Gastroesophageal sphincter (tissue), 4 donors: Measurements from ENCODE around the gene ACKR3. TPM values are rescaled to one million over a fixed set of nuclear protein-coding genes. Genes with fewer than 3 reads are reported as not detected.

ENCODE experiments used
- ATAC-seq: fragments of 150-250 bp; one replicate; pipeline ENCODE4 v1.9.1; 2016; ENCODE audit warnings: mild to moderate bottlenecking, moderate library complexity
- H3K27ac ChIP-seq, 4 donors: fragments of 200-600 bp; sonication (generic) in 3 of 4; 1 replicate in 3 of 4; 2 replicates in 1 of 4; pipeline ENCODE4 v1.5.1; 2016 to 2019
- H3K27me3 ChIP-seq: fragments of 200-600 bp; sonication (generic); one replicate; pipeline ENCODE4 v1.5.1; 2019
- H3K36me3 ChIP-seq, 2 donors: fragments of 200-600 bp; sonication (generic); one replicate each; pipeline ENCODE4 v1.5.1; 2019; ENCODE audit warnings: control low read depth in 1 of 2
- H3K4me1 ChIP-seq, 3 donors: fragments of 200-600 bp; sonication (generic); 1 replicate in 2 of 3; 2 replicates in 1 of 3; pipeline ENCODE4 v1.5.1; 2016 to 2019; ENCODE audit warnings: control low read depth in 2 of 3
- H3K4me3 ChIP-seq, 2 donors: fragments of 200-600 bp; sonication (generic); one replicate each; pipeline ENCODE4 v1.5.1; 2019; ENCODE audit warnings: mild to moderate bottlenecking in 1 of 2, moderate library complexity in 1 of 2
- H3K9me3 ChIP-seq, 3 donors: fragments of 200-600 bp; sonication (generic); one replicate each; pipeline ENCODE4 v1.5.1; 2017 to 2019; ENCODE audit warnings: control low read depth in 2 of 3
- CTCF ChIP-seq, 4 experiments: fragments of 200-600 bp in 2 of 4; fragments of 450-650 bp in 2 of 4; sonication (generic) in 1 of 4; IDR thresholded peaks; one replicate each; pipeline ENCODE4 v1.5.1; 2017 to 2019; ENCODE audit warnings: antibody characterized with exemption in 4 of 4, mild to moderate bottlenecking in 2 of 4, moderate library complexity in 2 of 4
- EP300 ChIP-seq: sonication (generic); formaldehyde crosslinking; IDR thresholded peaks from one replicate; pipeline ENCODE4 v1.6.1; 2017; ENCODE audit warnings: antibody characterized with exemption, mild to moderate bottlenecking
- POLR2A ChIP-seq, 2 donors: fragments of 450-650 bp; IDR thresholded peaks; one replicate each; pipeline ENCODE4 v1.6.1; 2017; ENCODE audit warnings: antibody characterized with exemption in 2 of 2, mild to moderate bottlenecking in 2 of 2, moderate library complexity in 1 of 2
- POLR2AphosphoS5 ChIP-seq: sonication (generic); formaldehyde crosslinking; IDR thresholded peaks from one replicate; pipeline ENCODE4 v1.6.1; 2017; ENCODE audit warnings: antibody characterized with exemption
- WGBS, 2 donors: methylation state at CpG; one replicate each; pipeline ENCODE4 v1.1.5; 2018; ENCODE audit warnings: low coverage in 1 of 2; 5-methylcytosine and 5-hydroxymethylcytosine counted together
- total RNA-seq, 4 donors: library from RNA; depleted of rRNA; stranded (reverse); fragments of >200 nt; gene quantifications; one replicate each; pipeline ENCODE4 v1.1.0, GENCODE V29; 2016

The ACKR3 gene
- total RNA-seq, 4 donors from 2014 or later: 21.0 to 68.5 (median 42.5) TPM

- Histone ChIP-seq H3K27me3 (no peaks in the 10 kb centered on the region), H3K4me1 (peaks cover 0 to 52% (median 4%) of the 10 kb centered on the region in 3 donors), H3K36me3 (peaks cover 0 to 43% of the 10 kb centered on the region in 2 donors), H3K27ac (peak overlapping the region in 1 of 4 donors; percentile 90), H3K9me3 (no peaks in the 10 kb centered on the region), H3K4me3 (no peak overlapping the region)
- ATAC-seq: no peak
- 94 to 95% methylated on average over 13 to 15 of the region's 29 CpGs for WGBS, 2 donors
- no peak for TF ChIP-seq POLR2AphosphoS5
- no peak for TF ChIP-seq CTCF (IDR thresholded peaks at IDR 0.05)
- no peak for TF ChIP-seq EP300
- no peak for TF ChIP-seq POLR2A (IDR thresholded peaks at IDR 0.05)
These were observed 11.2 kb downstream of the ACKR3 start for GRCh38 chr2:236580746-236581355.

GRCh38 chr2:236581546-236581945 lies 11.9 kb downstream of the ACKR3 start:
- Histone ChIP-seq H3K27me3 (no peaks in the 10 kb centered on the region), H3K27ac (peak overlapping the region in 1 of 4 donors; percentile 5), H3K4me1 (peaks cover 0 to 45% (median 4%) of the 10 kb centered on the region in 3 donors), H3K36me3 (peaks cover 0 to 43% of the 10 kb centered on the region in 2 donors), H3K9me3 (no peaks in the 10 kb centered on the region), H3K4me3 (no peak overlapping the region)
- TF ChIP-seq CTCF (IDR thresholded peaks at IDR 0.05) (no peak), POLR2A (IDR thresholded peaks at IDR 0.05) (no peak), EP300 (no peak), POLR2AphosphoS5 (no peak)
- ATAC-seq: no peak
- WGBS, 2 donors: 93 to 96% methylated on average over 4 to 7 of the region's 7 CpGs

- no peak for TF ChIP-seq CTCF (IDR thresholded peaks at IDR 0.05)
- no peak for TF ChIP-seq EP300
- TF ChIP-seq POLR2A (IDR thresholded peaks at IDR 0.05): no peak
- TF ChIP-seq POLR2AphosphoS5: no peak
- 60 to 75% methylated on average over 1 of the region's 5 CpGs for WGBS, 2 donors
- Histone ChIP-seq H3K4me3 (no peak overlapping the region), H3K27ac (no peak overlapping the region), H3K4me1 (peaks cover 0 to 31% (median 4%) of the 10 kb centered on the region in 3 donors), H3K27me3 (no peaks in the 10 kb centered on the region), H3K36me3 (peaks cover 0 to 39% of the 10 kb centered on the region in 2 donors), H3K9me3 (no peaks in the 10 kb centered on the region)
- peak; percentile 6 for ATAC-seq
These were observed 13.3 kb downstream of the ACKR3 start for GRCh38 chr2:236582968-236583367.

- Histone ChIP-seq H3K4me3 (no peak overlapping the region), H3K36me3 (peaks cover 0 to 39% of the 10 kb centered on the region in 2 donors), H3K27ac (peak overlapping the region in 1 of 4 donors; percentile 32), H3K9me3 (no peaks in the 10 kb centered on the region), H3K27me3 (no peaks in the 10 kb centered on the region), H3K4me1 (peaks cover 0 to 23% (median 4%) of the 10 kb centered on the region in 3 donors)
- TF ChIP-seq CTCF (IDR thresholded peaks at IDR 0.05): no peak
- no peak for TF ChIP-seq POLR2AphosphoS5
- TF ChIP-seq POLR2A (IDR thresholded peaks at IDR 0.05): no peak
- no peak for TF ChIP-seq EP300
- WGBS, 2 donors: 92% methylated on average over 7 of the region's 14 CpGs; no CpG with 5 or more reads in 1 of the 2 donors
- no peak for ATAC-seq
These were observed 14.1 kb downstream of the ACKR3 start for GRCh38 chr2:236583621-236584203.
